ENCODE results near the gene BCAS1. TPM values are rescaled to one million over a fixed set of nuclear protein-coding genes. Genes with fewer than 3 reads are reported as not detected.

Gene BCAS1, protein sequence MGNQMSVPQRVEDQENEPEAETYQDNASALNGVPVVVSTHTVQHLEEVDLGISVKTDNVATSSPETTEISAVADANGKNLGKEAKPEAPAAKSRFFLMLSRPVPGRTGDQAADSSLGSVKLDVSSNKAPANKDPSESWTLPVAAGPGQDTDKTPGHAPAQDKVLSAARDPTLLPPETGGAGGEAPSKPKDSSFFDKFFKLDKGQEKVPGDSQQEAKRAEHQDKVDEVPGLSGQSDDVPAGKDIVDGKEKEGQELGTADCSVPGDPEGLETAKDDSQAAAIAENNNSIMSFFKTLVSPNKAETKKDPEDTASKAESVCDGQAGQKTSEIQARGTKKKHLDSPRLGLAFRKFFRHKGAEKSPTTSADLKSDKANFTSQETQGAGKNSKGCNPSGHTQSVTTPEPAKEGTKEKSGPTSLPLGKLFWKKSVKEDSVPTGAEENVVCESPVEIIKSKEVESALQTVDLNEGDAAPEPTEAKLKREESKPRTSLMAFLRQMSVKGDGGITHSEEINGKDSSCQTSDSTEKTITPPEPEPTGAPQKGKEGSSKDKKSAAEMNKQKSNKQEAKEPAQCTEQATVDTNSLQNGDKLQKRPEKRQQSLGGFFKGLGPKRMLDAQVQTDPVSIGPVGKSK
- total RNA-seq (not detected in 2 replicates), polyA plus RNA-seq (0.27 TPM in 1 of 2 replicates, not detected in the other)

GRCh38 chr20:54070187-54070987 lies at the start of gene BCAS1:
Gene BCAS1, minus strand, starts transcription at chr20:54070594. Its CDS starts 11,876 bp downstream, at chr20:54058718.
- TF ChIP-seq CTCF (IDR thresholded peaks at IDR 0.05; ENCODE audit: low read depth, low read length): no peak
- Histone ChIP-seq H3K36me3 (no peaks in the 10 kb centered on the region), H3K4me1 (ENCODE audit: low read depth) (peaks cover 8% of the 10 kb centered on the region), H3K4me3 (no peak within 1 kb of the TSS), H3K27ac (no peak within 1 kb of the TSS), H3K27me3 (no peaks in the 10 kb centered on the region), H3K9me3 (ENCODE audit: low read depth) (no peaks in the 10 kb centered on the region)
- no peak for DNase-seq (ENCODE audit: low read depth in 1 of 2, low spot score in 1 of 2)

DNA sequence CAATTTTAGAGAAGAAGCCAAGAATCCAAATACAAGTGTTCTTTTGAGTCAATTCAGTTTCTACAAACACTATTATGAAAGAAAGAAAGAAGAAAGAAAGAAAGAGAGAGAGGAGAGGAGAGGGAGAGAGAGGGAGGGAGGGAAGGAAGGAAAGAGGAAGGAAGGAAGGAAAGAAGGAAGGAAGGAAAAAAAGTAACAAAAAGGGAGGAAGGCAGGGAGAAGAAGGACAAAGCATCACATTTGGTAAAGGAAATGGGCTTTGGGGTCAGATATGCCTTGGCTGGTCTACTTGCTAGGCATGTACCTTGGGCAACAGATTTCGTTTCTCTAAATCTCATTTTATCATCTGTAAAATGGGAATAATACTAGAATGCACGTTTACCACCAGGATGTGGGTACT lies 49.4 kb upstream of the BCAS1 start:
- no peaks in the 10 kb centered on the region for H3K27me3 ChIP-seq
- no peak for DNase-seq (ENCODE audit: low read depth in 1 of 2, low spot score in 1 of 2)
- no peak overlapping the region for H3K27ac ChIP-seq
- H3K4me1 ChIP-seq (ENCODE audit: low read depth): no peaks in the 10 kb centered on the region
- no peak overlapping the region for H3K4me3 ChIP-seq
- no peaks in the 10 kb centered on the region for H3K36me3 ChIP-seq
- no peaks in the 10 kb centered on the region for H3K9me3 ChIP-seq (ENCODE audit: low read depth)
- TF ChIP-seq CTCF (IDR thresholded peaks at IDR 0.05; ENCODE audit: low read depth, low read length): no peak

DNA sequence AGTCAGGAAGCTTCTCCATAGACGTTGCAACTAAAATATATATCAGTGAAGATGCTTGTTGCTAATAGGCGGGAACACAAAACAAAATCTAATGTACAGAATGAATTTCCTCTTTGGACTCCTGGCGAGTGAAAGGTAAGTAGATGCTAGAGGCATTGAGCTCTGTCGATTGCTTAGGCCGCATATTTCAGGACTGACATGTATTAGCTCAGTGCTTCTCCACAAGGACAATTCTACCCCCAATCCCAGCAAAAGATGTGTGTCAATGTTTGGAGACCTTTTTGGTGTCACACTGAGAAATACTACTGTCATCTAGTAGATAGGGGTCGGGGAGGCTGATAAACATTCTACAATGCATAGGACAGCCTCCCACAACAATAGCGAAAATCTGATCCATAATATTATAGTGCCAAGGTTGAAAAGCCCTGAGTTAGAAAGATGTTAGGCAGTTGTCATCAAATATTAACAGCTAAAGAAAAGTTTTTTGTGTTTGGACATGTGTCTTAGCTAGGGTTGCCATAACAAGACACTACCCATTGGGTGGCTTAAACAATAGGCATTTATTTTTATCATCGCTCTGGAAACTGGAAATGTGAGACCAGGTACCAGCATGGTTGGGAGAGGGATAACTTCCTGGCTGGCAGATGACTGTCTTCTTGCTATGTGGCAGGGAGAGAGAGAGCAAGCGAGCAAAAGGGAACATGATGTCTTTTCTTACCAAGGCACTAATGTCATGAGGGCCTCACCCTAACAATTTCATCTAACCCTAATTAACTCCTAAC lies 48.0 kb upstream of the BCAS1 start:
- H3K4me1 ChIP-seq (ENCODE audit: low read depth): no peaks in the 10 kb centered on the region
- no peak for TF ChIP-seq CTCF (IDR thresholded peaks at IDR 0.05; ENCODE audit: low read depth, low read length)

GRCh38 chr20:54116550-54117235 lies 46.3 kb upstream of the BCAS1 start:
- H3K27me3 ChIP-seq: no peaks in the 10 kb centered on the region
- no peaks in the 10 kb centered on the region for H3K4me1 ChIP-seq (ENCODE audit: low read depth)
- DNase-seq (ENCODE audit: low read depth in 1 of 2, low spot score in 1 of 2): no peak
- H3K36me3 ChIP-seq: no peaks in the 10 kb centered on the region
- H3K4me3 ChIP-seq: no peak overlapping the region
- TF ChIP-seq CTCF (IDR thresholded peaks at IDR 0.05; ENCODE audit: low read depth, low read length): no peak
- no peaks in the 10 kb centered on the region for H3K9me3 ChIP-seq (ENCODE audit: low read depth)
- no peak overlapping the region for H3K27ac ChIP-seq

More for the DNA sequence above, 48.0 kb upstream of the BCAS1 start:
- Histone ChIP-seq H3K36me3 (no peaks in the 10 kb centered on the region), H3K9me3 (ENCODE audit: low read depth) (no peaks in the 10 kb centered on the region), H3K27ac (no peak overlapping the region), H3K4me3 (no peak overlapping the region), H3K27me3 (no peaks in the 10 kb centered on the region)
- no peak for DNase-seq (ENCODE audit: low read depth in 1 of 2, low spot score in 1 of 2)

All from cardiac muscle cell (in vitro differentiated cells and primary cell).